Keratinocyte (primary cell): ENCODE results near the gene BAHD1. TPM values are rescaled to one million over a fixed set of nuclear protein-coding genes. Genes with fewer than 3 reads are reported as not detected.

Experiments
- DNase-seq: peaks from one replicate; pipeline ENCODE4 v3.0.0-alpha.2; 2011; ENCODE audit warnings: low read depth, missing footprints, low spot score
- FAIRE-seq: peaks from 2 replicates; lab custom pipeline; 2011; peaks lifted over from hg19 to GRCh38; lab: Jason Lieb, UNC
- H2AFZ ChIP-seq: 2 replicates; pipeline ENCODE4 v1.6.0; 2012; ENCODE audit warnings: low read length, control low read depth, inconsistent platforms; ENCODE audit not compliant: control insufficient read depth
- H3K27ac ChIP-seq: 2 replicates; pipeline ENCODE4 v1.5.1; 2011; ENCODE audit warnings: low read length; ENCODE audit not compliant: control insufficient read depth, insufficient read depth
- H3K27me3 ChIP-seq: 3 replicates; pipeline ENCODE4 v1.6.0; 2011; ENCODE audit warnings: low read length; ENCODE audit not compliant: control insufficient read depth, insufficient read depth; ENCODE audit errors: extremely low read depth
- H3K36me3 ChIP-seq, 2 experiments: 2 replicates in 1 of 2; 3 replicates in 1 of 2; pipeline ENCODE4 v1.5.1; 2011; ENCODE audit warnings: low read length in 2 of 2, mild to moderate bottlenecking in 1 of 2; ENCODE audit not compliant: control insufficient read depth in 2 of 2, insufficient read depth in 2 of 2; ENCODE audit errors: extremely low read depth in 1 of 2
- H3K4me1 ChIP-seq: 3 replicates; pipeline ENCODE4 v1.5.1; 2011; ENCODE audit warnings: low read length; ENCODE audit not compliant: control insufficient read depth, insufficient read depth; ENCODE audit errors: extremely low read depth
- H3K4me2 ChIP-seq: 3 replicates; pipeline ENCODE4 v1.6.0; 2011; ENCODE audit warnings: low read depth, low read length; ENCODE audit not compliant: control insufficient read depth, insufficient read depth; ENCODE audit errors: extremely low read depth
- H3K4me3 ChIP-seq, 3 experiments: fragments of 200-600 bp in 1 of 3; sonication (generic) in 1 of 3; 2 replicates in 2 of 3; 3 replicates in 1 of 3; pipeline ENCODE4 v1.5.1; 2011 to 2016; ENCODE audit warnings: low read length in 3 of 3, mild to moderate bottlenecking in 3 of 3, control low read depth in 2 of 3, inconsistent platforms in 1 of 3, low read depth in 1 of 3, mixed read lengths in 1 of 3, mixed run types in 1 of 3, moderate library complexity in 1 of 3; ENCODE audit not compliant: control insufficient read depth in 2 of 3, insufficient read depth in 2 of 3; ENCODE audit errors: extremely low read depth in 1 of 3
- H3K79me2 ChIP-seq: 2 replicates; pipeline ENCODE4 v1.6.0; 2012; ENCODE audit warnings: low read length; ENCODE audit not compliant: control insufficient read depth, insufficient read depth
- H3K9ac ChIP-seq: 3 replicates; pipeline ENCODE4 v1.6.0; 2011; ENCODE audit warnings: low read length; ENCODE audit not compliant: control insufficient read depth, insufficient read depth; ENCODE audit errors: extremely low read depth
- H3K9me1 ChIP-seq: 3 replicates; pipeline ENCODE4 v1.6.0; 2011; ENCODE audit warnings: low read length; ENCODE audit not compliant: control insufficient read depth, insufficient read depth; ENCODE audit errors: extremely low read depth
- H3K9me3 ChIP-seq: 2 replicates; pipeline ENCODE4 v1.5.1; 2012; ENCODE audit warnings: low read depth, low read length; ENCODE audit not compliant: control insufficient read depth
- H4K20me1 ChIP-seq: 3 replicates; pipeline ENCODE4 v1.6.0; 2011; ENCODE audit warnings: low read length; ENCODE audit not compliant: control insufficient read depth, insufficient read depth; ENCODE audit errors: extremely low read depth
- CTCF ChIP-seq, 3 experiments: IDR thresholded peaks in 1 of 3; conservative IDR thresholded peaks in 1 of 3; optimal IDR thresholded peaks in 1 of 3; 2 replicates in 2 of 3; 3 replicates in 1 of 3; pipeline versions ENCODE3 to v1.5.1; 2011; ENCODE audit warnings: low read length in 3 of 3, mild to moderate bottlenecking in 3 of 3, moderate library complexity in 2 of 3, control low read depth in 1 of 3, inconsistent platforms in 1 of 3; ENCODE audit not compliant: insufficient read depth in 2 of 3; ENCODE audit errors: extremely low read depth in 1 of 3
- EZH2 ChIP-seq: IDR thresholded peaks from one replicate; pipeline ENCODE4 v1.6.1; 2012; ENCODE audit warnings: inconsistent platforms, mild to moderate bottlenecking, low read length, moderate library complexity
- dilution Hi-C: fragments of 300-500 bp; cut with MboI; formaldehyde crosslinking; loops from one replicate; pipeline ENCODE4 v1.7.0; 2020; ENCODE audit warnings: low sequenced_read_pairs; ENCODE audit not compliant: extremely low pct_ligation_motif_present
- polyA plus RNA-seq, 5 experiments: library from polyadenylated mRNA; depleted of rRNA in 3 of 5; stranded (reverse) in 3 of 5; stranded (forward) in 1 of 5; unstranded in 1 of 5; fragments of >200 nt; gene quantifications; 1 replicate in 1 of 5; 2 replicates in 3 of 5; 3 replicates in 1 of 5; pipeline versions ENCODE4 v1.2.1 to v1.2.3, GENCODE V29; 2011 to 2012; ENCODE audit warnings: missing spikeins in 2 of 5, low read depth in 1 of 5, low replicate concordance in 1 of 5

Gene BAHD1
- polyA plus RNA-seq, 1 donor (not counting 4 experiments of a cell fraction or from before 2014, with no cell fraction given) = 4.8 TPM

GRCh38 chr15:40443846-40444245 lies 3.1 kb downstream of the BAHD1 start:
- Histone ChIP-seq H3K9me3 (no peaks in the 10 kb centered on the region), H3K27ac (no peak overlapping the region), H2AFZ (no peak overlapping the region), H3K27me3 (peaks cover 2% of the 10 kb centered on the region), H3K36me3 (peaks cover 0 to 4% of the 10 kb centered on the region in 2 experiments), H3K9ac (no peak overlapping the region), H3K4me1 (peaks cover 19% of the 10 kb centered on the region), H3K9me1 (no peaks in the 10 kb centered on the region), H4K20me1 (peaks cover 3% of the 10 kb centered on the region), H3K4me2 (no peak overlapping the region), H3K4me3 (no peak overlapping the region), H3K79me2 (peaks cover 38% of the 10 kb centered on the region)
- TF ChIP-seq EZH2 = no peak
- no peak for TF ChIP-seq CTCF (optimal IDR thresholded peaks at IDR 0.05 in 1 of 3, IDR thresholded peaks at IDR 0.05 in 1 of 3, conservative IDR thresholded peaks at IDR 0.05 in 1 of 3; ENCODE audit: extremely low read depth in 1 of 3, insufficient read depth in 2 of 3, low read length in 3 of 3)
- DNase-seq (no peak), FAIRE-seq (no peak)
- dilution Hi-C loops = no loop called here

GRCh38 chr15:40444736-40445135 lies 4.0 kb downstream of the BAHD1 start:
- no peaks in the 10 kb centered on the region for H3K27me3 ChIP-seq
- no peak overlapping the region for H3K4me2 ChIP-seq
- H3K27ac ChIP-seq = no peak overlapping the region
- H2AFZ ChIP-seq = no peak overlapping the region
- peaks cover 38% of the 10 kb centered on the region for H3K79me2 ChIP-seq
- no peaks in the 10 kb centered on the region for H3K9me3 ChIP-seq
- no peak overlapping the region for H3K9ac ChIP-seq
- H3K9me1 ChIP-seq = no peaks in the 10 kb centered on the region
- no peak overlapping the region for H3K4me3 ChIP-seq
- DNase-seq (no peak), FAIRE-seq (no peak)
- H4K20me1 ChIP-seq = peaks cover 3% of the 10 kb centered on the region
- TF ChIP-seq CTCF (optimal IDR thresholded peaks at IDR 0.05 in 1 of 3, IDR thresholded peaks at IDR 0.05 in 1 of 3, conservative IDR thresholded peaks at IDR 0.05 in 1 of 3; ENCODE audit: extremely low read depth in 1 of 3, insufficient read depth in 2 of 3, low read length in 3 of 3) (no peak), EZH2 (no peak)
- H3K36me3 ChIP-seq = peaks cover 0 to 4% of the 10 kb centered on the region in 2 experiments
- H3K4me1 ChIP-seq = peaks cover 14% of the 10 kb centered on the region
- dilution Hi-C loops = no loop called here
